Erythroblast (primary cell): ENCODE results near the gene ARHGAP4.

Source experiments
- GATA1 ChIP-seq: IDR thresholded peaks from 2 replicates; pipeline ENCODE4 v1.6.1; 2011; ENCODE audit warnings: low read depth, mild to moderate bottlenecking, control low read depth, low read length, moderate library complexity
- POLR2A ChIP-seq: IDR thresholded peaks from 2 replicates; pipeline ENCODE4 v1.6.1; 2011; ENCODE audit warnings: mild to moderate bottlenecking, low read length

- TF ChIP-seq POLR2A (no peak), GATA1 (no peak)
Observed at GRCh38 chrX:153928846-153929245, 2.8 kb upstream of the ARHGAP4 start.
